HL-60 (cell line): ENCODE measurements around the gene P3H3.

Experiments used
- CTCF ChIP-seq: IDR thresholded peaks from one replicate; pipeline ENCODE4 v1.5.1; 2011; ENCODE audit warnings: low read length, control low read depth, inconsistent platforms; ENCODE audit not compliant: insufficient read depth
- GABPA ChIP-seq: IDR thresholded peaks from 2 replicates; pipeline ENCODE4 v1.6.1; 2012; ENCODE audit warnings: low read depth
- POLR2AphosphoS5 ChIP-seq: IDR thresholded peaks from 2 replicates; pipeline ENCODE4 v1.6.1; 2012; ENCODE audit warnings: low read depth
- REST ChIP-seq: IDR thresholded peaks from 2 replicates; pipeline ENCODE4 v1.6.1; 2012; ENCODE audit warnings: low read depth; ENCODE audit not compliant: insufficient replicate concordance
- SPI1 ChIP-seq: IDR thresholded peaks from 2 replicates; pipeline ENCODE4 v1.6.1; 2012; ENCODE audit warnings: low read depth, mild to moderate bottlenecking, borderline replicate concordance

- TF ChIP-seq CTCF = no peak
- TF ChIP-seq REST = no peak
- TF ChIP-seq GABPA = no peak
- no peak for TF ChIP-seq POLR2AphosphoS5
- no peak for TF ChIP-seq SPI1
Observed at GRCh38 chr12:6816598-6816997, 11.6 kb upstream of the P3H3 start.
